ENCODE data around the gene CLCN4.
A peak's percentile ranks its signal among the peaks of the same experiment; 100 is the strongest.

Gene CLCN4

DNA sequence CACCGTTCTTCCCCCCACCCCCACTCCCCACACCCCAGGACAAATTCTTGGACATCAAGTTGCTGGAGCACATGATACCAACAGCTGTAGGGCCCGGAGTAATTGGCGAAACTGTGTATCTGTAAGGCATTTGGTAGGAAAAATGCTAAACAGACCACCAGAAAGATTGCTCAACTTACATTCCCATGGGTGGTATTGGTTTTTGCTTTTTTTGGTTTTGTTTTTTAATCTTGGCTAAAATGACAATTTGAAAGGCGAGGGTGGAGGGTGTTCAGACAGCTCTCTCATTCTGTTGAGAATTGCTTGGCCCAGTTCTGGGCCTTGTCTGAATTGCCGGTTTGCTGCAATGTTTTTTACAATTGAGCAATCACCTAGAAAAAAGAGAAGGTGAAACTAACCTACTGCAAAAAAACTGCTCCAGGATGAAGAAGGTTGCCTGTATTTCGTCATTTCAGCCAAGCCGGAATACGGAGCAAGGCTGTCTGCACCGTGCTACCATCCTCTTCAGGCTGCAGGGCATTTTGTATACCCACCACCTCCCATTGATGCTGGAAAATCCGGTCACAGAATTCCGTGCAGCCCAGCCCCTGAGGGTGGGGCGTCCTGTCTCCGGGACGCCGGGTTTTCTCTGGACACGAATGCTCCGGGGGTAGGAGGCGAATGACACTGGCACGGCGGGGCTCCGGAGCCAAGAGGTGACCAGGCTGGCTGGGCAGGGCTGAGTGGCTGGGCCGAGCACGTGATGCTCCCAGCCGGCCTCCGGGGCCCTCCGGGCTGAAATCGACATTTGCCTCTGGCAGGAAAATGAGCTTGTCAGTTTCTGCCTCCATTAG is at the start of gene CLCN4:
Gene CLCN4 (plus strand): TSS at position 777 of the 833 bp plus-strand sequence. CDS start 28,058 bp downstream, outside the sequence.
- no peak for DNase-seq (ENCODE audit: low read depth)

DNA sequence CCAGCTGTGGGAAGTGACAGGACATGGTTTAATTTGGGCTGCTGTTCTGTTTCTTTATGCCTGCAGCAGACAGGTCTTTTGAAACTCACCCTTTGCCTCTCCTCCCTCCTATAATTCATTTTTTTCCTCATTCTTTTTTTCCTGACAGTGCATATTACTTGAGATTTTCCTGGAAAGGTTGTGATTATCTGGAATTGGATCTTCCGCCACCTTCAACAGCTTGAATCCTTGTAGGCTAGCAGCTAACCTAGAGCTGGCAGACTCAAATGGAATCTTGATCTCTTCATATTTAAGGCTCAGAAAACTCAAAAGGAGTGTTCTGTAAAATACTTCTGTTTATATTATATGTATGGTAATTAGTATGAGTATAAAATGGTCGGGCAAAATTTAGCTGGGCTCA is 49.3 kb upstream of the CLCN4 start:
- DNase-seq (ENCODE audit: low read depth): no peak

DNA sequence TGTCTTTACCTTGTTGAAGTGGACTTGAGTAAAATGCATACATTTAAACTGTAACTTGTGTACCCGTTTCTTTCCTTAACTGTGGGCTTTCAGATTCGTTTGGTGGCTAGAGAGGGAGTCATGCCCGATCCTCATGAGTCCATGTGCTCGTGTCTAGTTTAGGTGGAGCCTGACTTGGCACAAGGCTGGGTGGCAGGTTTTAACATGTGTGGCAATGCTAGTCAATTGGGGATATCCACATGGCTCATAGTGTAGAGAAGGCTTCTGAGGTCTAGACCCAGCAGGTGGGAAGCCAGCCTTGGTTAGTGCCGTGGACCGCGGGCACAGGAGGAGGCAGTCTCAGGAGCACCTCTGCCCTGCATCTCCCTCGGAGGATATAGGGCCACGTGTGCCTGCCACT is 48.5 kb upstream of the CLCN4 start:
- no peak for DNase-seq (ENCODE audit: low read depth)

DNA sequence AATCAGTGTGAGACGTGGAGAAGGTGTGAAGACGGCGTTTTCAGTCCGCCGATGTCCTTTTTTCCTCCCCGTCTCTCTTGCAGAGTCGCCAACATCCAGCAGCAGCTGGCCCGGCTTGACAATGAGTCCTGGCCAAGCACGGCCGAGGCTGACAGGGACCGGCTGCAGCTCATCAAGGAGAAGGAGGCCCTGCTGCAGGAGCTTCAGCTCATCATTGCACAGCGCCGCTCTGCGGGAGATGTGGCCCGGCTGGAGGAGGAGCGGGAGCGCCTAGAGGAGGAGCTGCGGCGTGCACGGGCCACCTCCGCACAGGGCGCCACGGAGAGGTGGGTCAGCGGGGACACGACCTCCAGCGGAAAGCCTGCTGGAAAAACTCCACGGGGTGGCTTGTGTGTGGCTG is 47.1 kb upstream of the CLCN4 start:
- DNase-seq (ENCODE audit: low read depth): no peak

DNA sequence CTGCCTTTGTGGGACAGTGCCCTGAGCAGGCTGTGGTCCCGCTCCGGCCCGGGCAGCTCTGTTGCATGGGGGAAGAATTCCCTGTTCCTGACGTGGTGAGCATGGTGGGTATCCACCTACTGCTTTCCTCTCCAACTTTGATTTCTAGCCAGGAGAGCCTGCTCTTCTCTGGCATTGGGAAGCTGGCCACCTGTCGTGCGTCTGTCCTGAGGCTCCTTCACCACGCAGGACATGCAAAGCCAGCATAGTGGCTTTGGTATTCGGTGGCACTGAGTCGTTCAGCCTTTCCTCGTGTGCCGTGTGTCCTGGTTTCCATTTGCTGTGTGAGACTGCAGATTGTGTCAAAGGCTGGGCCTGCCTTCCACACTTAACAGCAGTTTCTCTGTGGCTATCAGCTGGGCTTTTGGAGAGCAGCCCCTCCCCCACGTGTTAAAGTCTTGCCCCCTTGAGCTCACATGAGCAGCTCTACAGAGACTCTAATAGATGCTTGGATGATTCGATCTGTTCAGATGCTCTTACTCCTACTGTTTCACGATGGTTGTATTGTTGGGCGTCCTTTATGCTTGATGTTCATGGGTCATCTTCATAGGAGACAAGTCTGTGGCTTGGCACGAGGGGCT is 46.3 kb upstream of the CLCN4 start:
- DNase-seq (ENCODE audit: low read depth): no peak

DNA sequence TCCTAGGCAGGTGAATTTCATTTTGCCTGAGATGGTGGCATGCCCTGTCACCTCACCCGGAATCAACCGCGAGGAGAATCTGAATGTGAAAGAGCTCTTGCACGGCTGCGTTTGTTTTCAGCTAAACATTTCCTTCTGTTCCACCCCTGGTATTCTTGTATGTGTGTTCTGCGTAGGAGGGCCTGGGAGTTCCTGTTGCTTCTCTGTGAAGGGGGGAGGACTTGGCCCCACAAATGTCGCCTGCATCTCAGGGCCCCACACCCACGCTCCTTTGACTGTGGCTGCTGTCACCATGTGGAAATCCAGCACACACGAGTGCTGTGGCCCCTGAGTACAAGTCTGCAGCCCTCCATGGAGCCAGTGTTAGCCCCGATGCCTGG is 45.8 kb upstream of the CLCN4 start:
- DNase-seq (ENCODE audit: low read depth): no peak

DNA sequence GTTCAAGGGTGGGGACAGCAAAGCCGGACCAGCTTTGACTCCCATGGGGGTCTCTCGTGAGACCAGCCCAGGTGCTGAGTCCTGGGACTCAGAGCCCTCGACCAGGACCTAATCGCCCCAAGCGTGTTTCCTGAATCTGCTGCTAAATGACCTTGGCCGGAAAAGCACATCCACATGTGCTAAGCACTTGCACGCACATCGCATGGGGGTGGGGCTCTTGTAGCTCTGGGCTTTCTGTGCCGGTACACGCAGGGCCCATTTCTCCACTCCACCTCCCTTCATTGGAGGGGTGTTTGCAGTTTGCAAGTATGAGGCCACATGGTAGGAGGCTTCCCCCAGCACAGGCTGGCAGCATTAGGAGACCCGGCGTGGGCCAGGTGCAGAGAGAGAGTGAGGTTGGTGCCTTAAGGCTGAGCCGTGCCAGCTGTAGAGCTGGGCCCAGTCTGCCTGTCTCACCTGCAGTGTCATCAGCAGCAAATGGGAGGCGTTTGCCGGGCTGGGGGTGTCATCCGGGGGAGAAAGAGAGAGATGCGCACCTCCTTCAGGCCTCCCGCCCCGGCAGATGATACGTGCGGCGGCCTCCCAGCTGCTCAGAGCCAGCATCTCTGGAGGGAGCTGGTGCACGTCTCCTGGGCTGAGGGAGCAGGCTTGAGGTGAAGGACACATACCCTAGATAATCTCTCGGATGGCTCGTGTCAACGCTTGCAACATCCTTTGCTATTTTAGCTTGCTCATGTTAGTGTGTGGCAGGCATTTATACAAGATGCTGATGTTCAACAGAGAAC is 45.2 kb upstream of the CLCN4 start:
- DNase-seq (ENCODE audit: low read depth): no peak

DNA sequence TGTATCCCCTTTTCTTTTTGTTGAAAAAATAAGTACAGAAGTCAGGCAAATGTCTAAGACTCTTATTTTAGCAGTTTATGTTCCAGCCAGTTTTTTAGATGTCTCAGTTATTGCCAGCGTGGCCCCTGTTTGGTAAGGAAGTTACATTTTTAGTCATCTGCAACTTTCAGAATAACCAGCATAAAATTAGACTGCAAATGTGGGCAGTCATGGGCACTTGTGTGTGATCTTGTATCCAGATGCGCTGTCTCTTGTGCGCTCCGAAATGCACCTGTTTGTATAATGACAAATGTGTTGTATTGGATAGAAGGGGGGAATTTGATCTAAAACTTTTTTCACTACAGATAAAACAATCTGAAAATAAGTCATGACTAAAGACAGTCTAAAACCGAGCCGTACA is 44.3 kb upstream of the CLCN4 start:
- no peak for DNase-seq (ENCODE audit: low read depth)

DNA sequence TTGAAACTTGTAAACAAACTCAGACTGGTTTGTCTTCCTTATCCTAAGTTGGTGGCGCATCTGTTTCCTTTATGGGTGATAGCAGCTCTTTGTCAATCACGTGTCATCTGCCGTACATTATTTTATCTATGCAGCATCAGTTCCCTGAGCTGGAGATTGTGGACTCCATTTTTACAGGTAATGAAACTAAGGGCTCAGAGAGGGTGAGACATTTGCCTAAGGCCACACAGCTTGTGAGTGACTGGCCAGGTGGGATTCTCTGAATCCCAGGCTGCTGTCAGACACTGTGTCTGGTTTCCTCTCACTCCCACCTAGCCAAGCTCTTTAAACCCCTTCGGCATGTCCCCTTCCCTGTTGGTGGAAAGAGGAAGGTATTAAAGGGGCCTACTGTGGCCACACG is 41.7 kb upstream of the CLCN4 start:
- no peak for DNase-seq (ENCODE audit: low read depth)

DNA sequence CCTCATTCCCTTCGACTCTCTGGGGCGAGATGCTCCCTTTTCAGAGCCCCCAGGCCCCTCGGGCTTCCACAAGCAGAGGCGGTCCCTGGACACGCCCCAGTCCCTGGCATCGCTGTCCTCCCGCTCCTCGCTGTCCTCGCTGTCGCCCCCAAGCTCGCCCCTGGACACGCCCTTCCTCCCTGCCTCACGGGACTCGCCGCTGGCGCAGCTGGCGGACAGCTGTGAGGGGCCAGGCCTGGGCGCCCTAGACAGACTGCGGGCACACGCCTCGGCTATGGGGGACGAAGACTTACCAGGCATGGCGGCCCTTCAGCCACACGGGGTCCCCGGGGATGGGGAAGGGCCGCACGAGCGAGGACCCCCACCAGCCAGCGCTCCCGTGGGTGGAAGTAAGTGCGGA is 39.5 kb upstream of the CLCN4 start:
- no peak for DNase-seq (ENCODE audit: low read depth)

DNA sequence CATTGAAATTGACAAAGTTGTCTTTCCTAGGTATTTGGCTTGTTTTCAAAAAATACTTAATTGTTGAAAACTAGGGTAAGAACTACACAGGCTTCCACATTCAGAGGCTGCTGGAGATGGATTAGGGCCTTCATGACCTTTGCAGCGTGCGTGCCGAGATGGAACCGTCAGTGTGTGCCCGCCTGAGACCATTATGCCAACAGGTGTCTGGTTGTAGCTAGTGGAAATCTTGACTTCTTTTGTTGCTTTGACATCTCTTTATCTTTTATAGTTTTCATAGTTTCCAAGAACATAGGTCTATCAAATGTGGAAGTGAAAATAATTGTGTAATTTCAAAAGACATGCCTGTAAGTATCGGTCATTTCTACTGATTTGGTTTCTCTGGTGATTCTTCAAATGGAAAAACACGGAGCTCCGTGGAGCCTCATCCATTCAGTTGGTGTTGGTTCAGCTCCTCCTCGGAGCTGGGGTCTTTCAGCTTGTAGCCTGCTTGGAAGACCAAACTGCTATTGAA is 38.9 kb upstream of the CLCN4 start:
- no peak for DNase-seq (ENCODE audit: low read depth)

DNA sequence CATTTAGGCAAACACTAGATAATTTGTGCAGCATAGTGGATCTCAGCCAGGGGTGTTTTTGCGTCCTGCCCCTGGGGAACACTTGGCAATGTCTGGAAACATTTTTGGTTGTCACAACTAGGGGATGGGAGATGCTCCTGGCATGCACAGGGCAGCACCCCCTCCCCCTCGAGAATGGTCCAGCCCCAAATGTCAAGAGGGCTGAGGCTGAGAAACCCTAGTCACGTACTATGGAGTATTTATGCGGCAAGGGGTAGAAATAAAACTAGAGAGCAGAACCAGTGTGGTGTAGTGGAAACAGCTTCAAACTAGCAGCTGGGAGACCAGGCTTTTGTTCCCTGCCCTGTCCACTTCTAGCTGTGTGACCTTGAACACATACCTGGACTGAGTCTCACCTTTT is 38.2 kb upstream of the CLCN4 start:
- DNase-seq (ENCODE audit: low read depth): no peak

DNA sequence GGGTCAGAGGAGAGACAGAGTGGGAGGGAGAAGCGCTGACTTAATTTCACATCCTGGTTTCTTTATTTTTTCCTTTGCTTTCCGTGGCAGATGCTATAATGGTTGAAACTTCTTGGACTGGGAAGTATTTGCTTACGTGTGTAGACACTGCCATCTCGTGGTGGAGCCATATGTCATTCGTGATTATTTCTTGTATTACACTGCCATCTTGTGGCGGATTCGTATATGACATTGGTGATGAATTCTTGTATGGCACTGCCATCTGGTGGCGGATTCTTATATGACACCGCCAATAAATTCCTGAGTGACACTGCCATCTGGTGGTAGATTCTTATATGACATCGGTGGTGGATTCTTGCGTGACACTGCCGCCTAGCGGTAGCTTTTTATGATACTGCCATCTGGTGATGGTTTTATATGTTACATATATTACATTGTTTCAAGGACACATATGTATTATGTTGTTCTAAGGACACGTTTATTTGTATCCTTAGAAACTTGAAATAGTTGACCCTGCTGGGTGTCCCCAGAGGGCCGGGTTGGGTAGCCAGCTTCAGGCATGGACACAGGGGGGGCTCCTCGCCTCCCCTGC is 37.3 kb upstream of the CLCN4 start:
- DNase-seq (ENCODE audit: low read depth): peak; percentile 79

DNA sequence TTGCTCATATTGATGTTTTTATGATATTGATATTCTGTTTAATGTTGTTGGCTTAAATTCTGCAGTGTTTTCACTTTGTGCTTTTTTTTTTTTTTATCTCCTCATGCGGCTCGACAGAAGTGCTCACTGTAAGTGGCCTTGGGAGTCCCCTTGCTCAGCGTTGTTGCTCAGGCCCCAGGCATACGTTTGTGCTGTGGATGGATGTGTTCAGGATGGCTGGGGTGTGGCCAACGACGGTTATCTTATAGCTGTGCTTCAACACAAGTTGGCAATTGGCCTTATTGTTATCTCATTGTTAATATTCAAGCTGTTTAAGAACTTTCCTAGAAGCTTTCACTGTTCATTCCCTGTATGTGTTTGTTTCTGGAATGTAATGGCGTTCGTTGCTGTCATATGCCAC is 36.4 kb upstream of the CLCN4 start:
- no peak for DNase-seq (ENCODE audit: low read depth)

DNA sequence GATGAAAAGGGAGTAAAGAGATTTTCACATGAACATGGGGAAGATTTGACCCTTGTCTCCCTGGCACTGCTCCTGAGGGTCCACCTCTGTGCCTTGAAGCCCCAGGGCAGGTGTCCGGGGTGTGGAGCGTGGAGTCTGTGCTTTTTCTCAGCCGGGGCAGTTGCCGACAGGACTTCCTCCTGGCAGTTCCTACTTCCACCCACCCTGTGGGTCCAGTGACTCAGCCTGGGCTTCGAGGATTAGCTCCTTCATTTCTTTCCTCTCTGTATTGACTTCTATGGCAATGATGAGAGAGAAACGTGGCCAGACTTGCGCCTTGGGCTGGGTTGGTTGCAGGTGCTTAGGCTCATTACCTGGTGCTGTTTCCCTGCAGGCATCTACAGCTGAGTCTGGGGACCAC is 35.9 kb upstream of the CLCN4 start:
- DNase-seq (ENCODE audit: low read depth): no peak

DNA sequence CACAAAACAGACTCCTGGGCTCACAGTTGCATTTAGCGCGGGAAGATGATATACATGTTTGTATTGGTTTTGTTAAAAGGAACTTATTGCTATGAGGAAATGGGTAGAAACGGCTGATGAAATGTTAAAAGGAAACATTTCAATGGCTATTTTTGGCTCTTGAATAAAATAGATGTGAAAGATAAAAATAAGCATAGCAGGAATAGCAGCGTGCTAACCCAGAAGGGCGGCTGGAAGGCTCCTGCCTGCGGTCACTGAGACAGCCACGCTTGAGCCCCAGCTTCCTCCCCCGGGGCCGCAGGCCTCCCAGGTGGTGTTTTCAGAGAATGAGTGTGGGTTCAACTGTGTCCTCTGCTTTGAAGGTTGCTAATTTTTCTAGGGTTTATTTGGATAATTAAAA is 35.0 kb upstream of the CLCN4 start:
- DNase-seq (ENCODE audit: low read depth): no peak

DNA sequence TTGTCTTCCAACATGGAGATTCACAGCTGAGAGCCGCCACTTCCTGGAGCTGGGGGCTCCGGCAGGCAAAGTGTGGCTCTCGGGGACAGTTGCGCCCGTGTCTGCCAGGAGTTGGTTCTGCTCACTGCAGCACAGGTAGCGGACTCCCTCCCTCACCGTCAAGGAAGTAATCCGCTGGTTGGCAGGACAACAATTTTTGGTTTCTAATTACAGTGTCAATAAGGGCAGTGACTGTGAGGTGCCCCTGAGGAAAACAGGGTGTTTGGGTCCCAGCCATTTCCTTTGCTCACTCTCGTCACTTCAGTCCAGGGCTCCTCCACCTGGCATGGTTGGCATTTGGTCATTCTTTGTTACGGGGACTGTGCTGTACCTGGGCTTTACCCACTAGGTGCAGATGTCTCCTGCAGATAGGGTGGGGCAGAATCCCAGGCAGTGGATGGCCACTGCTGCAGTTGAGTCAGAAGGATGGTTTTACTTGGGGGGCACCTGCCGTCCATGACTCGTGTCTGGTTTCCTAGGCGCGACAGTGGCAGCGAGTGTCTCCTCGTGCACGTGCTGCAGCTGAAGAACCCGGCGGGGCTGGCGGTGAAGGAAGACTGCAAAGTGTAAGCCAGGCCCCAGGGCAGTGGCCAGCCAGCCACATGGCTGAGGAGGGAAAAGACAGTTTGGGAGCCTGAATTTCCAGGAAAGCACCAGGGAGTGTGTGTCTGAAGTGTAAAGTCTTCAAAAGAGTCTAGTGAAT is 32.1 kb upstream of the CLCN4 start:
- no peak for DNase-seq (ENCODE audit: low read depth)

DNA sequence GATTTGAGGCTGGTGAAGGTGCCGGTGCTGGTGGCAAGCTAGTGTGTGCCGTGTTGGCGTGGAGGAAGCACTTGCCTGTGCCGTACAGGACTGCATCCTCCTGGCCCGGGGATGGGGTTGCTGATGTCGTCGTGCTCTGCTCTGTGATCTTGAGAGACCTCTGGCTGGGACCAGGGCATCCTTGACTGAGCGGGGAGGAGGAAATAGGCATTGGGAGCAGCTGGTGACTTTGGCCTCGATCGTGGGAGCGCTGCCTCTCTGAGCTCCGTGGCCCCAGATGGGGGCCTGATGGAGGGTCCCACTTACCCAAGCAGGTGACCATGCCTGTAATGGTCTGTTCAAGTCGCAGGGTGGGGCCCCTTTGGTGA is 31.5 kb upstream of the CLCN4 start:
- DNase-seq (ENCODE audit: low read depth): no peak

DNA sequence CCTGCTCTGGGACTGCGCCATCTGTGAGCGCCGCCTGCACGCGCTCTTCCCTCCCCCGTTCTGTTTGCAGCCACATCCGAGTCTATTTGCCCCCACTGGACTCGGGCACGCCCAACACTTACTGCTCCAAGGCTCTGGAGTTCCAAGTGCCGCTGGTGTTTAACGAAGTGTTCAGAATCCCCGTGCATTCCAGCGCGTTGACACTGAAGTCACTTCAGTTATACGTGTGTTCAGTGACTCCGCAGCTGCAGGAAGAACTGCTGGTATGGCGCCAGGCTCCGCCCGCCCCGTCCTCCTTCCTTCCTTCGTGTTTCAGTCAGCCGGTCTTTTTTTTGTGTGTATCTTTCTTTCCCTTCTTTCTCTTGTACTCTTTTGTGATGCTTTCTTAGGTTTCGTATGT is 30.7 kb upstream of the CLCN4 start:
- DNase-seq (ENCODE audit: low read depth): no peak

DNA sequence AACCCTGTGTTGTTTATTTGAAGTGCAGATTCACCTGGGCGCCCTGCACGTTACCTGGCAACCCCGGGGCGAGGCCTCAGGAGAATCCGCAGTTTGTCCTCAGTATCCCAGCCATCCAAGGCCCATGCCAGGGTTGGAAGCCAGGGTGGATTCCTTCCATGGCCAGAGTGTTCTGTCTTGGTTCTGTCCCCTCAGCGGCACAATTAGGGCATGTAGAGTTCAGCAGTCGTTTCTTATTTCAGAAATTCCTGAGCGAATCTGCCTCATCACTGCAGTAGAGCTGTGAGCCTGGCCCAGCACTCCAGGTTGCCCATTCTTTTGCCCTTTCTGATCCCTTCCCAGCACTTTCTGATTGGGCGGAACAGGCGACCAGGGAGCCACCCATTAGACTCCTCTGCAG is 29.9 kb upstream of the CLCN4 start:
- no peak for DNase-seq (ENCODE audit: low read depth)

DNA sequence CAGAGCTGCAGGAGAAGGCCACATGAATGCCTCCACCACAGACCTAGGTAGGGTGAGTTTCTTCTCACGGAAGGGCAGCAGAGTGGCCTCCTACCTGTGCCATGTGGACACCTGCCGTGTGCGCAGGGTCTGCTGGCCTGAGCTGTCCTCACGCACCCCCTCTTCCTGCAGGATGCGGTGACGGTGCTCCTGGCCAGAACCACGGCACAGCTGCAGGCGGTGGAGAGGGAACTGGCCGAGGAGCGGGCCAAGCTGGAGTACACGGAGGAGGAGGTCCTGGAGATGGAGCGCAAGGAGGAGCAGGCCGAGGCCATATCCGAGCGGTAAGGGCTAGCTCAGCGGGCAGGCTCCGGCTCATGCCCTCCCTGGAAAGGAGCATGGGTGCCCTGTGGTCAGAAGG is 28.4 kb upstream of the CLCN4 start:
- DNase-seq (ENCODE audit: low read depth): no peak

DNA sequence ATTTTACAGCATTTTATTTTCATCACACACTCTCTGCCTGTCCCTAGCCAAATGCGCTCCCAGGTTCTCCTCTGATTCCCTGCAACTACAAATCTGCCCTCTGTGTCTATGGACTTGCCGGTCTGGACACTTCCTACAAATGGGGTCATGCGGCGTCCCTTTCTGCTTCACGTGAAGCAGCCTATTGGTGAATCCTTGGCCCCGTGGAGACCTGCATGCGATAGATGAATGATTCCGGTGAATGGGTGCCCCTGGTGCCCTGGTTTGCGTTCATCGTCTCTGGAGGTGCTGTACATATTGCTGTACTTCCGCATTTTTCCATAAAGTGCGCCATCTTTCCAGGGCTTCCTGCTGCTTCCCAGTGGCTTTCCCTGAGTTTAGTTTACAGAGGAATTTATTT is 27.5 kb upstream of the CLCN4 start:
- no peak for DNase-seq (ENCODE audit: low read depth)

All from ELR (cell line).